Cerebellar cortex (tissue), 1 donor: Measurements from ENCODE around the gene TP53RK.

Experiments used
- DNase-seq: peaks from one replicate; pipeline ENCODE4 v3.0.0-alpha.2; 2015; ENCODE audit warnings: low spot score

TP53RK gene

DNA sequence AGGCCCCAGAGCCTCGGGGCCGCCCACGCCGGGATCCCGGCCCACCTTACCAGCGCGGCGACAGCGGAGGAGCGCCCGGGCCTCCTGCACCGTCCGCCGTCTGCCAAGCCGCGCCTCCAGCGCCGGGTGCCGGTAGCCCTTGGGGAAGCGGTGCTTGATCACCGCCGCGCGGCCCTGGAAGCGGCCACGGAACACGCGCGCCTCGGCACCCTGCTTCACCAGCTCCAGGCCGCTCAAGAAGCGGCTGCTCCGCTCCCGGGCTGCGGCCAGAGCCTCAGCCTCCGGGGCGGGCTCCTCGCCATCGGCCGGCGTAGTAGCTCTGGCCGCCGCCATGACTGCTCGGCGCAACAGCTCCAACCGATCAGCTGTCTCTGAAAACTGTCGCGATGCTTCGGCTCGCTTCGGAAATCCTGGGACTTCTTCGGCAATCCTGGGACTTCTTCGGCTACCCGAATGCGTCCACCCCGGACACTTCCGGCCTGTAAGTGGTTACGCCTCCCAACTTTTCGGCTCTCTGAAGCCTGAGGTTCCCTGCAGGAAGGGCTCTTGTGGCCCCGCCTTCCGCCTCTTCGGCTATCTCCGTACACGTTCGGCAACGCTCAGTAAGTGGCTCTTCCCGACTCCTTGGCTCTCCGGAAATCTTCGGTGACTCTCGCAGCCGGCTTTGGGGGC, at the start of gene TP53RK:
TP53RK (minus strand) TSS at position 363 of the 672 bp plus-strand sequence; CDS start at position 333, 30 bp downstream.
- peak; percentile 99 for DNase-seq

GRCh38 chr20:46735436-46735835, 46.2 kb upstream of the TP53RK start:
- DNase-seq, result no peak

- no peak for DNase-seq
These were observed 42.5 kb upstream of the TP53RK start for GRCh38 chr20:46731770-46732169.

- DNase-seq, result no peak
These were observed 36.2 kb upstream of the TP53RK start for GRCh38 chr20:46725186-46726165.

GRCh38 chr20:46724343-46724959, 35.2 kb upstream of the TP53RK start:
- DNase-seq, result no peak

DNA sequence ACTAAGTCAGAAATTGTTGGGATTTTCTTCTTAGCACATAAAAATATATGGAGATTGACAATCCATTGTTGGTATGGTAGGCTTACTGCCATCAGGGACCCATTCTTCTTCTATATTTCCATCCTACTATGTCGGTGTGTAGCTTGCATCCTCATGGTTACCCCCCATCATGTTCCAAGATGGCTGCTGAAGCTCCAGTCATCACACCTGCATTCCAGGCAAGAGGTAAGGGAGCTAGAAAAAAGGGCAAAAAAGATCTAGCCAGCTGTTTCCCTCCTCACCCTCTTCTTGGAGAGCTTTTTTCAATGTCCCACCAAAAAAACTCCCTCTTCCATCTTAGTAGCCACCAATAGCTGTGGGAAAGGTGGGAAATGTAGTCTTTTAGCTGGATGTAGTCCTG, 33.8 kb upstream of the TP53RK start:
- DNase-seq, result no peak

GRCh38 chr20:46722450-46722849, 33.2 kb upstream of the TP53RK start:
- no peak for DNase-seq

DNA sequence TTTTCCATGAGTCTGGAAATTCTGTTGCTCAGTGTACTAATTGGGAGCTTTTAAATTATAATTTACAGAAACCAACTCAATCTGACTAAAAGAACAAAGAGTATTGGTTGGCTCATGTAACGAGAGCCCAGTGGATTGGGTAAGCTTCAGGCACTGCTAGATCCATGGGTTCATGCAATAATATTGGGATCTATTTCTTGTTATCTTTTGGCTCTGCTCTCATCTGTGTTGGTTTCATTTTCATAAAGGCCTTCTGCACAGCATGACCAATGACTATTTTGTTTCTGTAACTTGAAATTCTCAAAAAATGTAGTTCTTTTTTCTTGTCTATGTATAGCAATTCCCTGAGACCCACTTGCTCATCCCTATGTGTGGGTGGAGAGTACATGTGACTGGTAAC, 32.2 kb upstream of the TP53RK start:
- DNase-seq, result no peak

DNA sequence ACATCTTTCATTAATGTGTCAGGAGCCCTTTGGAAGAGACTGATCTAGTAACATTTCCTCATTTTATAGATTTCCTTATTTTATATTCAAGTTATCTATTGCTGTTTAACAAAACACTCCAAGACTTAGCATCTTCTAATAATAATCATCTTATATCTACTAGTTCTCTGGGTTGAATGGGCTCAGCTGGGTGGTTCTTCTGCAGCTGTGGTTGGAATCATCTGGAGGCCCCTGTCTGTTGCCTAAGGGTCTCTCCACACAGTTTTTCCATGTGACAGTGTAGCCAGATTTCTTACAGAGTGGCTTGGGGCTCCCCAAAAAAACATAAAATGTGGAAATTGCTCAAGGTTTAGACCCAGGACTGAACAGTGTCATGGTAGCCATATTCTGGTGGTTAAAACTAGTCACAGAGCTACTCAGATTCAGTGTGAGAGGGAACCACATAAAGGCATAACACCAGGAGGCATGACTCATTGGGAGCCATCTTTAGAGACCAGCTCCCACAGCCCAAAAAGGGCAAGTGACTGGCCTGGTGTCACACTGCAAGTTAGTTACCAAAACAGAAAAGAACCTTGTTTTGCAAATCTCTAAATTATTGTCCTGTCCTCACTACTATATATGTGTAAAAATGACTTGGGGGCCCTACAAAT, 31.7 kb upstream of the TP53RK start:
- DNase-seq, result no peak

- no peak for DNase-seq
These were observed 30.8 kb upstream of the TP53RK start for GRCh38 chr20:46720019-46720418.

- DNase-seq, result no peak
These were observed 28.7 kb upstream of the TP53RK start for GRCh38 chr20:46717818-46718541.

GRCh38 chr20:46715292-46715756, 26.1 kb upstream of the TP53RK start:
- DNase-seq, result no peak

- DNase-seq, result no peak
These were observed 25.0 kb upstream of the TP53RK start for GRCh38 chr20:46713957-46714834.

DNA sequence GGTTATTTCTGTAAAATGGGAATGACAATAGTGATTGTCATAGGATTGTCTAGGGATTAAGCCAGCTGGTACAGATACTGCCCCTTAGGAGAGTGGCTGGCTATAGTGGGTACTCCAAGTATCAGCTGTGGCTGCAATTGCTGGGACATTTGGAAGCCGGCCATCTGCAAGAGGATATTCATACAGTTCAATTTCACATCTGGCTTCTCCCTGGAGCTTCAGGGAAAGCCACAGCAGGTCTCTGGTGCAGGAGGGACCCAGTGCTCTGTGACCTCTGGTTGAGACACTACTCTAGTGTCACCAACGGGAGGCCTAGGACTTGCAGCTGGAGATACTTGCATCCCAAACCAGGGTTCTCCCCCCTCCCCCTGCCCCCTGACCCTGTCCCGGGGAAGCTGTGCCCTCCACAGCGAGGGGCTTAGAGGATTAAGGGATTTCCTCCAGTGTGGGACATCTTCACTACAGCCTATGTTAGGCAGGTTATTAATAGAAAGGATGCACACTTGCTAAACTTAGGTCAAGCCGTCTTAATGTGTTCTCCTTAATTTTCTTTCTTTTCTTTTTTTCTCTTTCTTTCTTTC, 22.9 kb upstream of the TP53RK start:
- no peak for DNase-seq

GRCh38 chr20:46710153-46710913, 21.1 kb upstream of the TP53RK start:
- no peak for DNase-seq

DNA sequence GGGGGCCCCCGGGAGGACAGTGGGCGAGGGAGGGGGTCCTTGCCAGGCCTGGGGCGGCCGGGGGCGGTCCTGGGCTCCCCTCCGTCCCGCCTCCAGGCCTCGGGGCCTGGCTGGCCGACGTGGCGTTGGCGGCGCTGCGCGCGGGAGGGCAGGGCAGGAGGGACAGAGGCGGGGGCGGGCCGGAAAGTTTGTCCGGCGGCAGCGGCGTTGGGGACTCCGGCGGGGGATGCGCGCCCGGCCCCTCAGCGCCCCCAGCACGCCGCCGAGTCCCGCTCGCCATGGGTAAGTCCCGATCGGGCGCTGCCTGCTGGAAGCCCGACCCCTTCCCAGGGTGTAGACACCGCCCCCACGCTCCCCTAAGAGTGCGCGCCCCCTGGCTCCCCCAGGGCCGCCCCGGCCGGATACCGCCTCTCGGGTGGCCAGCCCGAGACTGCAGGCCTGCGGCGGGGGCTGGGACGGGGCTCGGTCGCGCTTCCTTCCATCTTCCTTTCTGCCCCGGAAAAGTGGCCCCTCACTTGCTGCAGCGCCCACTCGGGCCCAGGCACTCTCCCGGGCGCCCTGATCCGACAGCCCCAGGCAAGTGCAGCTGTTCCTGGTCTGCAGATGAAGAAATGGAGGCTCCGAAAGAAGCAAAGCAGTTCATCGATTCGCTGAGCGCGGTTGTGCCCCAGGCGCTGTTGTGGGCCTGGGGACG, 20.4 kb upstream of the TP53RK start, which contains the start of gene SLC2A10:
SLC2A10 (plus strand) TSS at position 191 of the 694 bp plus-strand sequence; CDS start at position 279, 88 bp downstream.
- no peak for DNase-seq

GRCh38 chr20:46709055-46709458, 19.8 kb upstream of the TP53RK start:
- DNase-seq, result no peak

GRCh38 chr20:46708172-46708860, 19.1 kb upstream of the TP53RK start:
- DNase-seq, result no peak
